Esophagus muscularis mucosa (tissue), 4 donors: Measurements from ENCODE around the gene OAF. TPM values are rescaled to one million over a fixed set of nuclear protein-coding genes. Genes with fewer than 3 reads are reported as not detected.

Source experiments
- DNase-seq: peaks from one replicate; pipeline ENCODE4 v3.0.0-alpha.2; 2017; ENCODE audit errors: extremely low spot score
- H3K27ac ChIP-seq, 4 donors: fragments of 200-600 bp; sonication (generic); replicated peaks in 1 of 4; 1 replicate in 3 of 4; 2 replicates in 1 of 4; pipeline ENCODE4 v1.5.1; 2016 to 2019; ENCODE audit warnings: mild to moderate bottlenecking in 1 of 4
- H3K27me3 ChIP-seq, 4 donors: fragments of 200-600 bp; sonication (generic); one replicate each; pipeline versions ENCODE4 v1.5.1 to v1.6.0; 2016 to 2019
- H3K36me3 ChIP-seq, 4 donors: fragments of 200-600 bp; sonication (generic); one replicate each; pipeline ENCODE4 v1.5.1; 2016 to 2019
- H3K4me1 ChIP-seq, 4 donors: fragments of 200-600 bp; sonication (generic); one replicate each; pipeline ENCODE4 v1.5.1; 2016 to 2019
- H3K4me3 ChIP-seq, 4 donors: fragments of 200-600 bp; sonication (generic); 1 replicate in 2 of 4; 2 replicates in 2 of 4; pipeline ENCODE4 v1.5.1; 2016 to 2019; ENCODE audit warnings: mild to moderate bottlenecking in 4 of 4, moderate library complexity in 1 of 4
- H3K9me3 ChIP-seq, 4 donors: fragments of 200-600 bp; sonication (generic); 1 replicate in 3 of 4; 2 replicates in 1 of 4; pipeline ENCODE4 v1.5.1; 2016 to 2019
- CTCF ChIP-seq, 3 experiments: fragments of 200-600 bp in 2 of 3; fragments of 450-650 bp in 1 of 3; sonication (generic) in 2 of 3; IDR thresholded peaks; one replicate each; pipeline ENCODE4 v1.5.1; 2017 to 2019; ENCODE audit warnings: antibody characterized with exemption in 3 of 3, mild to moderate bottlenecking in 2 of 3, moderate library complexity in 1 of 3
- EP300 ChIP-seq: sonication (generic); formaldehyde crosslinking; IDR thresholded peaks from one replicate; pipeline ENCODE4 v1.6.1; 2017; ENCODE audit warnings: antibody characterized with exemption
- POLR2A ChIP-seq: fragments of 450-650 bp; IDR thresholded peaks from one replicate; pipeline ENCODE4 v1.6.1; 2017; ENCODE audit warnings: antibody characterized with exemption, moderate library complexity, mild to moderate bottlenecking, low read depth
- POLR2AphosphoS5 ChIP-seq, 2 donors: sonication (generic); formaldehyde crosslinking; IDR thresholded peaks; one replicate each; pipeline ENCODE4 v1.6.1; 2017; ENCODE audit warnings: antibody characterized with exemption in 2 of 2
- WGBS: methylation state at CpG from one replicate; pipeline ENCODE4 v1.1.5; 2018; 5-methylcytosine and 5-hydroxymethylcytosine counted together
- intact Hi-C: fragments of 100-400 bp; cut with DNase I; formaldehyde crosslinking; loops from one replicate; pipeline ENCODE4 v1.15.1; 2023
- total RNA-seq, 4 donors: library from RNA; depleted of rRNA; stranded (reverse); fragments of >200 nt; gene quantifications; one replicate each; pipeline versions ENCODE4 v1.1.0 to v1.2.1, GENCODE V29; 2016

The OAF gene
- total RNA-seq, 4 donors from 2014 or later: 30.7 to 66.1 (median 58.1) TPM

GRCh38 chr11:120228794-120229384 lies 18.1 kb downstream of the OAF start:
- peaks cover 0 to 23% (median 0%) of the 10 kb centered on the region in 4 donors for H3K27me3 ChIP-seq
- no peak for DNase-seq
- H3K27ac ChIP-seq: peak overlapping the region in 1 of 4 donors; percentile 24
- H3K36me3 ChIP-seq: peaks cover 0 to 30% (median 13%) of the 10 kb centered on the region in 4 donors
- H3K9me3 ChIP-seq: no peaks in the 10 kb centered on the region
- TF ChIP-seq EP300: no peak
- peak in 1 of 3 experiments; percentile 10 for TF ChIP-seq CTCF (IDR thresholded peaks at IDR 0.05)
- intact Hi-C loops: loop anchor here (2.0 kb wide), 1 partner anchor 56 kb away; no protein-coding TSS in a partner anchor
- H3K4me1 ChIP-seq: peaks cover 13 to 36% (median 26%) of the 10 kb centered on the region in 4 donors
- no peak overlapping the region for H3K4me3 ChIP-seq
- 93% methylated on average over 5 of the region's 16 CpGs for WGBS

- WGBS: 53% methylated on average over 17 of the region's 17 CpGs
- H3K27ac ChIP-seq: peak overlapping the region in 1 of 4 donors; percentile 24
- H3K4me1 ChIP-seq: peaks cover 6 to 28% (median 18%) of the 10 kb centered on the region in 4 donors
- peaks cover 0 to 30% (median 13%) of the 10 kb centered on the region in 4 donors for H3K36me3 ChIP-seq
- no peaks in the 10 kb centered on the region for H3K9me3 ChIP-seq
- H3K4me3 ChIP-seq: no peak overlapping the region
- H3K27me3 ChIP-seq: peaks cover 0 to 32% (median 0%) of the 10 kb centered on the region in 4 donors
- DNase-seq: no peak
- TF ChIP-seq CTCF (IDR thresholded peaks at IDR 0.05) (peak; percentile 63 to 69 (median 66)), POLR2AphosphoS5 (IDR thresholded peaks at IDR 0.05) (no peak), POLR2A (no peak), EP300 (no peak)
- intact Hi-C loops: loop anchor here (2.0 kb wide), 1 partner anchor 57 kb away; no protein-coding TSS in a partner anchor
Measured at GRCh38 chr11:120229451-120230424, 18.9 kb downstream of the OAF start.

- no peak overlapping the region for H3K4me3 ChIP-seq
- no peaks in the 10 kb centered on the region for H3K9me3 ChIP-seq
- intact Hi-C loops: no loop called here
- TF ChIP-seq EP300 (no peak), CTCF (IDR thresholded peaks at IDR 0.05) (no peak), POLR2A (no peak), POLR2AphosphoS5 (IDR thresholded peaks at IDR 0.05) (no peak)
- no peak overlapping the region for H3K27ac ChIP-seq
- no peak for DNase-seq
- WGBS: 86% methylated on average over 5 of the region's 5 CpGs
- peaks cover 4 to 20% (median 10%) of the 10 kb centered on the region in 4 donors for H3K4me1 ChIP-seq
- H3K27me3 ChIP-seq: peaks cover 0 to 39% (median 0%) of the 10 kb centered on the region in 4 donors
- peaks cover 0 to 30% (median 13%) of the 10 kb centered on the region in 4 donors for H3K36me3 ChIP-seq
Measured at GRCh38 chr11:120230433-120231071, 19.7 kb downstream of the OAF start.

- Histone ChIP-seq H3K4me1 (peaks cover 0 to 6% (median 0%) of the 10 kb centered on the region in 4 donors), H3K9me3 (no peaks in the 10 kb centered on the region), H3K27ac (no peak overlapping the region), H3K36me3 (peaks cover 0 to 23% (median 11%) of the 10 kb centered on the region in 4 donors), H3K4me3 (no peak overlapping the region), H3K27me3 (peaks cover 0 to 39% (median 0%) of the 10 kb centered on the region in 4 donors)
- DNase-seq: no peak
- TF ChIP-seq POLR2AphosphoS5 (IDR thresholded peaks at IDR 0.05) (no peak), EP300 (no peak), CTCF (IDR thresholded peaks at IDR 0.05) (no peak), POLR2A (no peak)
- 32% methylated on average over 4 of the region's 4 CpGs for WGBS
- intact Hi-C loops: no loop called here
Measured at GRCh38 chr11:120231963-120232362, 21.1 kb downstream of the OAF start.
